GM12878 (cell line): Measurements from ENCODE around the gene CD244. TPM values are rescaled to one million over a fixed set of nuclear protein-coding genes. Genes with fewer than 3 reads are reported as not detected.

Experiments
- ATAC-seq: fragments of 200-7000 bp; cut with Tn5 transposase; 3 replicates; pipeline ENCODE4 v1.9.1; 2020; ENCODE audit warnings: mild to moderate bottlenecking, moderate library complexity
- BruUV-seq: library from RNA; stranded (reverse); fragments of 400-500 nt; replicated peaks from 2 replicates; lab custom pipeline; 2021; lab: Mats Ljungman, UMichigan
- CTCF ChIA-PET: fragments of 300-600 bp; sonication (Branson Sonifier 250); formaldehyde crosslinking; extraction: SDS; loops from one replicate; lab custom pipeline; 2021; ENCODE audit warnings: inconsistent platforms; lab: Yijun Ruan, JAX
- POLR2A ChIA-PET: fragments of 350-600 bp; formaldehyde crosslinking; extraction: SDS; loops from one replicate; lab custom pipeline; 2021; ENCODE audit warnings: inconsistent platforms; lab: Charles Lee
- RAD21 ChIA-PET: fragments of 300-600 bp; sonication (Branson Sonifier 250); formaldehyde crosslinking; loops from one replicate; lab custom pipeline; 2023; ENCODE audit warnings: antibody characterized with exemption; ENCODE audit not compliant: unreplicated experiment; lab: Charles Lee
- SMC1A ChIA-PET: fragments of 300-600 bp; sonication (Branson Sonifier 250); formaldehyde crosslinking; loops from one replicate; lab custom pipeline; 2023; ENCODE audit not compliant: unreplicated experiment, uncharacterized antibody; lab: Charles Lee
- DNase-seq: peaks from one replicate; pipeline ENCODE4 v3.0.0-alpha.2; 2011; ENCODE audit warnings: low read depth, low spot score
- FAIRE-seq: peaks from 3 replicates; lab custom pipeline; 2011; peaks lifted over from hg19 to GRCh38; lab: Jason Lieb, UNC
- H2AFZ ChIP-seq: 2 replicates; pipeline ENCODE4 v1.6.0; 2011; ENCODE audit warnings: low read depth, low read length, control low read depth; ENCODE audit not compliant: control insufficient read depth
- H3K27ac ChIP-seq: 2 replicates; pipeline ENCODE4 v1.5.1; 2011; ENCODE audit warnings: control low read depth; ENCODE audit not compliant: control insufficient read depth, insufficient read depth
- H3K27me3 ChIP-seq, 2 experiments: replicated peaks in 1 of 2; 2 replicates each; pipeline versions ENCODE4 v1.6.0 to v1.6.1; 2011; ENCODE audit warnings: low read length in 1 of 2; ENCODE audit not compliant: control insufficient read depth in 2 of 2, insufficient read depth in 2 of 2
- H3K36me3 ChIP-seq, 2 experiments: 2 replicates each; pipeline ENCODE4 v1.5.1; 2011; ENCODE audit warnings: low read length in 1 of 2; ENCODE audit not compliant: control insufficient read depth in 2 of 2, insufficient read depth in 2 of 2
- H3K4me1 ChIP-seq: 2 replicates; pipeline ENCODE4 v1.6.1; 2011; ENCODE audit warnings: mild to moderate bottlenecking, low read length, moderate library complexity, mixed read lengths; ENCODE audit not compliant: control insufficient read depth, insufficient read depth
- H3K4me2 ChIP-seq: 2 replicates; pipeline ENCODE4 v1.6.0; 2011; ENCODE audit warnings: control low read depth; ENCODE audit not compliant: control insufficient read depth, insufficient read depth
- H3K4me3 ChIP-seq: fragments of 200-600 bp; sonication (generic); 2 replicates; pipeline ENCODE4 v1.5.1; 2016
- H3K79me2 ChIP-seq: 2 replicates; pipeline ENCODE4 v1.6.0; 2011; ENCODE audit warnings: low read length; ENCODE audit not compliant: control insufficient read depth, insufficient read depth
- H3K9ac ChIP-seq: 2 replicates; pipeline ENCODE4 v1.8.0; 2011; ENCODE audit warnings: low read length, control low read depth, mixed read lengths; ENCODE audit not compliant: control insufficient read depth, insufficient read depth
- H3K9me3 ChIP-seq: replicated peaks from 3 replicates; pipeline ENCODE4 v1.5.1; 2011; ENCODE audit warnings: mild to moderate bottlenecking, low read length; ENCODE audit not compliant: control insufficient read depth, insufficient read depth
- H4K20me1 ChIP-seq: 2 replicates; pipeline ENCODE4 v1.6.0; 2011; ENCODE audit not compliant: control insufficient read depth, insufficient read depth
- E4F1 ChIP-seq: fragments of 450-650 bp; IDR thresholded peaks from 2 replicates; pipeline ENCODE4 v1.6.1; 2018; ENCODE audit warnings: borderline replicate concordance, mild to moderate bottlenecking; ENCODE audit not compliant: partially characterized antibody
- MXI1 ChIP-seq: fragments of 150-350 bp; IDR thresholded peaks from 2 replicates; pipeline ENCODE4 v1.6.1; 2011; ENCODE audit warnings: low read depth, mild to moderate bottlenecking, inconsistent platforms, low read length, improper control_type of control experiment
- NR2F1 ChIP-seq: fragments of 450-650 bp; conservative IDR thresholded peaks from 2 replicates; pipeline ENCODE4 v1.6.1; 2017; ENCODE audit warnings: mild to moderate bottlenecking
- PML ChIP-seq: IDR thresholded peaks from 2 replicates; pipeline ENCODE4 v1.6.1; 2012; ENCODE audit warnings: low read length, inconsistent platforms
- POLR2AphosphoS5 ChIP-seq: IDR thresholded peaks from 2 replicates; pipeline ENCODE4 v1.6.1; 2011; ENCODE audit warnings: mild to moderate bottlenecking, low read length, inconsistent platforms
- RFX5 ChIP-seq: IDR thresholded peaks from 2 replicates; pipeline ENCODE4 v1.6.1; 2011; ENCODE audit warnings: low read depth, low read length, improper control_type of control experiment
- STAT3 ChIP-seq: IDR thresholded peaks from 2 replicates; pipeline ENCODE4 v1.6.1; 2011; ENCODE audit warnings: low read depth, low read length, improper control_type of control experiment
- WGBS: methylation state at CpG from one replicate; pipeline ENCODE4 v1.1.6; 2016; ENCODE audit warnings: low lambda C conversion rate; ENCODE audit not compliant: insufficient replicate concordance, insufficient coverage; ENCODE audit errors: missing lambda C conversion rate; 5-methylcytosine and 5-hydroxymethylcytosine counted together
- in situ Hi-C: fragments of 300-500 bp; cut with MboI; formaldehyde crosslinking; loops from 9 replicates; pipeline ENCODE4 v1.14.3; 2018; ENCODE audit warnings: mixed read lengths
- intact Hi-C: fragments of 100-400 bp; cut with micrococcal nuclease; formaldehyde crosslinking; loops from one replicate; pipeline ENCODE4 v1.14.2; 2022; ENCODE audit not compliant: unreplicated experiment
- polyA plus RNA-seq, 11 experiments: library from polyadenylated mRNA; depleted of rRNA in 4 of 11; unstranded in 6 of 11; stranded (reverse) in 5 of 11; fragments of >200 nt; fragmentation: Nextera tagmentation in 4 of 11; fragmentation: Illumina TruSeq in 1 of 11; extraction: Ambion mirVana in 4 of 11; extraction: Trizol in 1 of 11; gene quantifications; 1 replicate in 1 of 11; 2 replicates in 10 of 11; pipeline versions ENCODE4 v1.2.1 to v1.2.3, GENCODE V29; 2011 to 2016; ENCODE audit warnings: inconsistent platforms in 2 of 11, missing spikeins in 2 of 11, low read depth in 1 of 11
- total RNA-seq, 4 experiments: library from RNA; depleted of rRNA in 3 of 4; stranded (reverse); fragments of >200 nt in 3 of 4; fragmentation: Illumina TruSeq in 1 of 4; extraction: Trizol in 1 of 4; gene quantifications; 2 replicates each; pipeline versions ENCODE4 v1.2.1 to v1.2.3, GENCODE V29; 2013 to 2021

CD244 gene
- total and polyA plus RNA-seq, 10 of the 15 experiments (the other 5 are each of a cell fraction or from before 2014, with no cell fraction given) = 0.24 to 13.6 (median 0.73) TPM

- SMC1A ChIA-PET = interaction anchor here (1.0 to 2.9 kb wide), 5 partner anchors 9 to 84 kb away, joined by 3 to 18 read pairs (median 5); partner anchors contain the start of gene LY9
Measured at GRCh38 chr1:160807247-160807646, 55.4 kb downstream of the CD244 start.

More at GRCh38 chr1:160807247-160807646, 55.4 kb downstream of the CD244 start:
- CTCF ChIA-PET = interaction anchor here (0.9 to 2.6 kb wide), 9 partner anchors 10 to 144 kb away, joined by 3 to 18 read pairs (median 3); no protein-coding TSS in a partner anchor
- peaks cover 0 to under 1% of the 10 kb centered on the region in 2 experiments; a peak in 1 of 4 replicates for H3K36me3 ChIP-seq
- ATAC-seq (no peak), FAIRE-seq (no peak)
- no peak overlapping the region for H3K9ac ChIP-seq
- no peaks in the 10 kb centered on the region for H3K27me3 ChIP-seq
- no peaks in the 10 kb centered on the region for H3K4me1 ChIP-seq
- in situ Hi-C loops = no loop called here
- POLR2A ChIA-PET = no interaction called here
- H2AFZ ChIP-seq = no peak overlapping the region
- 66% methylated on average over 3 of the region's 3 CpGs for WGBS
- no peak for TF ChIP-seq NR2F1
- no peak for TF ChIP-seq RFX5
- TF ChIP-seq PML = no peak
- TF ChIP-seq MXI1 = no peak
- TF ChIP-seq POLR2AphosphoS5 = no peak
- TF ChIP-seq STAT3 = no peak
- no peak for TF ChIP-seq E4F1
- TF ChIP-seq, all 136 proteins: peak for 0
- Histone ChIP-seq H3K4me3 (no peak overlapping the region), H3K27ac (no peak overlapping the region), H3K79me2 (no peaks in the 10 kb centered on the region), H4K20me1 (no peaks in the 10 kb centered on the region), H3K4me2 (no peak overlapping the region), H3K9me3 (peaks cover 6% of the 10 kb centered on the region)
- intact Hi-C loops = no loop called here
- no TSS peak for BruUV-seq
- RAD21 ChIA-PET = interaction anchor here (0.7 to 1.4 kb wide), 4 partner anchors 12 to 32 kb away, joined by 3 to 5 read pairs (median 3); no protein-coding TSS in a partner anchor
- DNase-seq = no peak
